ENCODE data around the gene DOCK7.

DNA sequence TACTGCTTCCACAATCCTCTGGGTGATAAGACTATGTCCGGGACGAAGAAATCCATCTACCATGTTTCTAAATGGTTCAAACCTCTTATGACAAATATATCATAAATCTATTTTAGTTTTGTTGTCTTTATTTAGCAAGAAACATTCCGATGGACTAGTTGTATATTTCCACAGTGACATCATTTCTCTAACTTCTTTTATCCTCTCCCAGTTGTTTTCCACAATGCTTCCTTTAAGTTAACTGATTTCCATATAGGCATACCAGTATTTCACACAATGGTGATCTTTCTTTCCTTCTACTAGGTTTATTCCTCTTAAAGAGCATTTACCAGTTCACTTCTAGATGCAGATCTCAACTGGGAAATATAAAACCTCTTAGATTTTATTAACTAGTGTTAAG lies 206.5 kb downstream of the DOCK7 start:
- TF ChIP-seq POLR2AphosphoS5 (IDR thresholded peaks at IDR 0.05; ENCODE audit: low read depth, low read length) (no peak), SIN3A (IDR thresholded peaks at IDR 0.05; ENCODE audit: borderline replicate concordance, insufficient read depth, low read depth, low read length) (no peak)
- TF ChIP-seq, protein P1, sequence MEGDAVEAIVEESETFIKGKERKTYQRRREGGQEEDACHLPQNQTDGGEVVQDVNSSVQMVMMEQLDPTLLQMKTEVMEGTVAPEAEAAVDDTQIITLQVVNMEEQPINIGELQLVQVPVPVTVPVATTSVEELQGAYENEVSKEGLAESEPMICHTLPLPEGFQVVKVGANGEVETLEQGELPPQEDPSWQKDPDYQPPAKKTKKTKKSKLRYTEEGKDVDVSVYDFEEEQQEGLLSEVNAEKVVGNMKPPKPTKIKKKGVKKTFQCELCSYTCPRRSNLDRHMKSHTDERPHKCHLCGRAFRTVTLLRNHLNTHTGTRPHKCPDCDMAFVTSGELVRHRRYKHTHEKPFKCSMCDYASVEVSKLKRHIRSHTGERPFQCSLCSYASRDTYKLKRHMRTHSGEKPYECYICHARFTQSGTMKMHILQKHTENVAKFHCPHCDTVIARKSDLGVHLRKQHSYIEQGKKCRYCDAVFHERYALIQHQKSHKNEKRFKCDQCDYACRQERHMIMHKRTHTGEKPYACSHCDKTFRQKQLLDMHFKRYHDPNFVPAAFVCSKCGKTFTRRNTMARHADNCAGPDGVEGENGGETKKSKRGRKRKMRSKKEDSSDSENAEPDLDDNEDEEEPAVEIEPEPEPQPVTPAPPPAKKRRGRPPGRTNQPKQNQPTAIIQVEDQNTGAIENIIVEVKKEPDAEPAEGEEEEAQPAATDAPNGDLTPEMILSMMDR (IDR thresholded peaks at IDR 0.05): no peak
- TF ChIP-seq, protein P2, sequence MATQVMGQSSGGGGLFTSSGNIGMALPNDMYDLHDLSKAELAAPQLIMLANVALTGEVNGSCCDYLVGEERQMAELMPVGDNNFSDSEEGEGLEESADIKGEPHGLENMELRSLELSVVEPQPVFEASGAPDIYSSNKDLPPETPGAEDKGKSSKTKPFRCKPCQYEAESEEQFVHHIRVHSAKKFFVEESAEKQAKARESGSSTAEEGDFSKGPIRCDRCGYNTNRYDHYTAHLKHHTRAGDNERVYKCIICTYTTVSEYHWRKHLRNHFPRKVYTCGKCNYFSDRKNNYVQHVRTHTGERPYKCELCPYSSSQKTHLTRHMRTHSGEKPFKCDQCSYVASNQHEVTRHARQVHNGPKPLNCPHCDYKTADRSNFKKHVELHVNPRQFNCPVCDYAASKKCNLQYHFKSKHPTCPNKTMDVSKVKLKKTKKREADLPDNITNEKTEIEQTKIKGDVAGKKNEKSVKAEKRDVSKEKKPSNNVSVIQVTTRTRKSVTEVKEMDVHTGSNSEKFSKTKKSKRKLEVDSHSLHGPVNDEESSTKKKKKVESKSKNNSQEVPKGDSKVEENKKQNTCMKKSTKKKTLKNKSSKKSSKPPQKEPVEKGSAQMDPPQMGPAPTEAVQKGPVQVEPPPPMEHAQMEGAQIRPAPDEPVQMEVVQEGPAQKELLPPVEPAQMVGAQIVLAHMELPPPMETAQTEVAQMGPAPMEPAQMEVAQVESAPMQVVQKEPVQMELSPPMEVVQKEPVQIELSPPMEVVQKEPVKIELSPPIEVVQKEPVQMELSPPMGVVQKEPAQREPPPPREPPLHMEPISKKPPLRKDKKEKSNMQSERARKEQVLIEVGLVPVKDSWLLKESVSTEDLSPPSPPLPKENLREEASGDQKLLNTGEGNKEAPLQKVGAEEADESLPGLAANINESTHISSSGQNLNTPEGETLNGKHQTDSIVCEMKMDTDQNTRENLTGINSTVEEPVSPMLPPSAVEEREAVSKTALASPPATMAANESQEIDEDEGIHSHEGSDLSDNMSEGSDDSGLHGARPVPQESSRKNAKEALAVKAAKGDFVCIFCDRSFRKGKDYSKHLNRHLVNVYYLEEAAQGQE (IDR thresholded peaks at IDR 0.05; ENCODE audit: insufficient read depth in 1 of 2, low read depth in 2 of 2, low read length in 1 of 2): no peak
